HPDE6-E6E7 (cell line): Measurements from ENCODE around the gene GNRHR.
A peak's percentile ranks its signal among the peaks of the same experiment; 100 is the strongest.
"Not testable (repeated sequence)": the region's sequence is repeated elsewhere in the genome, so short reads cannot be mapped to it uniquely, and the experiment has no call there.

ENCODE experiments used
- DNase-seq: peaks from one replicate; pipeline ENCODE4 v3.0.0; 2011; ENCODE audit warnings: missing footprints; ENCODE audit errors: extremely low spot score

The GNRHR gene

DNA sequence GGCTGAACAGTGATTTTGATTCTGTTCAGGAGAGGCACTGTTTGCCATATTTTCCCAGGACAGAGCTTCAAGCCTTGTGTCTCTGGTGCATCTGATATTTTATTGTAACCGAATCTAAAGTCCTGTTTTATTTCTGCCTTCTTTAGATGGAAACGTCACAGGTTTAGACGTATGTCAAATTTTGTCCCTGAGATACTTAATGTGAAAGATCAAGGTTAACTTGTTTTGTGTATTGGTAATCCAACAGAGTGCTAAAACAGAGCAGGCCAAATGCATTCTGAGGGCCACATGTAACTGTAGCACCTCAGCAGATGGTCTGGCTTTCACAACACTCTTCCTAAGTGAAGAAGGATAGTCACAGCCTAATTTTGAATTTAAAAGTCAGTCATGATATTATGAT, at the start of gene GNRHR:
GNRHR (minus strand) TSS at position 101 of the 400 bp plus-strand sequence; CDS start at position 48, 53 bp downstream.
- DNase-seq: no peak

DNA sequence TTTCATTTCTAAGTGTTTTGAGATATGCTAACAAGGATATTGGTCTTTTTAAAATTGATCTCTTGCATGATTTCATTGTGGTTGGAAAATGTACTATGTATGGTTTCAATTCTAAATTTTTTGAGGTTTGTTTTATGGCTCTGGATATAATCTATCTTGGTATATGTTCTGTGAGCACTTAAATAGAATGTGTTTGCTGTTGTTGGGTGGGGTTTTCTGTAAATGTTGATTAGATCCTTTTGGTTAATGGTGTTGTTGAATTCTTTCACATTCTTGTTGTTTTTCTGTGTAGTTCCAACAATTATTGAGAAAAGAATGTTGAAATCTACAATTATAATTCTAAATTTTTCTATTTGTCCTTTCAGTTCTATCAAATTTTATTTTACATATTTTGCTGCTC, 42.6 kb upstream of the GNRHR start:
- DNase-seq: no peak

DNA sequence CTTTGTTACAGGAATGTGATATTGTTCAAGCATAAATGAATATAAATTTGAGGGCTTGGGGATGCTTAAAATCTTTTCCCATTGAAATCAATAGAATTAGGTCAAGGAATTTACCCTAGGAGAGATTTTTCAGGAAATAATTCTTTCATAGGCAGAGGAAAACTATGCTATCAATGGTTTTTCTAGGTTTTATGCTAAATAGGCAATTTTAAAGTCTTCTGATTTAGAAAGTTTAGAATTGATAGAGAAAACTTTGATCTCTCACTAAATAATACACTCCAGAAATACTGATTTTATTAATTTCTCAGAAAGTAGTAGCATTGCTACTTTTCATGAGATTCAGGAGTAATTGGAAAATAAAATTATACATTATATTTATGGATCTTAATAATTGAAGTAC, 36.5 kb upstream of the GNRHR start:
- DNase-seq: no peak

- DNase-seq: no peak
These were observed 33.1 kb upstream of the GNRHR start for GRCh38 chr4:67787311-67787710.

DNA sequence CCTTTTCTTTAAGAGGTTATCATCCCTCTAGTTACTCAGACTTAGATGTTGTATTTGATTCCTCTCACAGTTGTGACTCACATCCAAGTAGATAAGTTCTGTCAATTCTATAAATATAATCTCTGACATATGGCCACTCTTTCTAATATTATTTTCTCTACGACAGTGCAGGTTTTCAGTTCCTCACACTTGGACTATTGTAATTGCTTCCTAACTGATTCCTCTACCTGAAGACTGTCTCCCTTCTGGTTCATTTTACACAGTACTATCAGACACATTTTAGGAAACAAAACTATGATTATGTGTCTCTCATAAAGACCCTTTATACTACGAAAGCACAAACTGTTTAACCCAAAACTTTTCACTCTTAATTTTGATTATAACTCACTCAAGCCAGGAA, 31.3 kb upstream of the GNRHR start:
- no peak for DNase-seq

- peak; percentile 49 for DNase-seq
These were observed 25.4 kb upstream of the GNRHR start for GRCh38 chr4:67779631-67780030.

DNA sequence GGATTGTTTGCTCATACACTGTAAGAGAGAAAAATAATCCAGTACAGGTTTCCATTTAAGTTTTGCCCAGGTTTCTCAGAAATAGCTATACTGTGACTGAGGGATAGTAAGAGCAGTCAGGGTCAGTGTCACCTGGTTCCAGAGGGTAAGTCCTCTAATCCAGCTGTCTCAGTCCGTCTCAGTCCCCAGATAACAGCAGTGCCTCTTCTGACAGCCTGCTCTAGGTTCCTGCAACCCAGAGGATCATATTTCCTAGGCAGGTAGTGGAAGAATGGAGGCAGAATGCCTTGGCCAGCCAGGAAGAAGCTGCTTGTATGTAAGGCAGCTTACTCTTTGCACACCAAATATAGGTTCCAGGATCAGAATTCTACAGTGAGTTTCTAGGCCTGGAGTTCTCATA, 22.6 kb upstream of the GNRHR start:
- DNase-seq: no peak

GRCh38 chr4:67770422-67770821, 16.2 kb upstream of the GNRHR start:
- peak; percentile 61 for DNase-seq

DNA sequence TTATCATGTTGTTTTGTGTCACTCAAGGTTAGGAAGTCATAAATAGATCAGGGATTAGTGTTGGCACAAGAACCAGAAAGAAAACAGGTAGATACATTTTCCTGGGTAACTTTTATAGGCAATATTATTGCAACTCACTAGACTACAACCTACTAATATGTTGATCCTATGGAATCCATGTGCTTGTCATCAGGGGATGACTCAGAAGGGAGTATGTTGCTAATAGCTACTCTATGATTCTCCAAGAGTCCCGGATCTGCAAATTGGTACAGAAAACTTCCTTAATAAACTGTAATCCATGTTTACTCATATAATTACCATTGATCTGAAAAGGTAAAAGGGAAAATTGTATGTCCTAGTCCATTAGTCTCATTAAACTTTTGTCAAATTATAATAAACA, 11.7 kb upstream of the GNRHR start:
- DNase-seq: no peak

DNA sequence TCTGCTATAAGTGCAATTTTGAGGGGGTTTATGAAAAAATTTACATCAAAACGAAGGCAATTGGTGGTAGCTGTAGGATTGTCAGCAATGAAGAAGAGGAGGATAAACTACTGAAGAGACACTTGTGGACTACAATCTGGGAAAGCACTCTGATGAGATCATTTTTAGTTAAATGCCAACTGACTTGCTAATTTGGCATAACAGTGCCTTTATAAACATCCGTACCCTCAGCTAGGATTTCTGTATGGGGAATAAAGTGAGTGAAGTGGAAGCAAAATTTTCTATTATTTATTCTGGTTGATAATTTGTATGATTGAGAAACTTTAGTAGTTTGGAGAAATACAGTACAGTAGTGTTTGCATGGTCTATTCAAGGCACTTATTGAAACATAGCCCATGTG, 11.2 kb upstream of the GNRHR start:
- no peak for DNase-seq

DNA sequence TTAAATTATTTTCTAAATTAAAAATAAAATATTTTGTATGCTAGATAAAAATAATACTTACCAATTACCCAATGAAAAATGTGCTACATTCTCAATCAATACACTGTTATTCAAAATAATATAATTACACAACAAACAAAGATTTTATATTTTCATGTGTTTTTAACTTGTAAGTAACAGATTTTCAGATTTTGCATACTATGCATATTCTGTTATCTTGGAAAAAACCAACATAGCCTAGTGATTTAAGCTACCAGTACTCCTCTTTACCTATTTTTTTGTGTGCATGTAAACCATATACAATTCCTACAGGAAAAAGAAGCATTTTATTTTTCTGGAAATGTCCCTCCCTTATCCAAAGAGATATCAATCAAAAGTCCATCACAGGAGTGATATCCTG, 10.0 kb upstream of the GNRHR start:
- no peak for DNase-seq

GRCh38 chr4:67762086-67762485, 7.9 kb upstream of the GNRHR start:
- no peak for DNase-seq

GRCh38 chr4:67756991-67757390, 2.8 kb upstream of the GNRHR start:
- not testable (repeated sequence) for DNase-seq

DNA sequence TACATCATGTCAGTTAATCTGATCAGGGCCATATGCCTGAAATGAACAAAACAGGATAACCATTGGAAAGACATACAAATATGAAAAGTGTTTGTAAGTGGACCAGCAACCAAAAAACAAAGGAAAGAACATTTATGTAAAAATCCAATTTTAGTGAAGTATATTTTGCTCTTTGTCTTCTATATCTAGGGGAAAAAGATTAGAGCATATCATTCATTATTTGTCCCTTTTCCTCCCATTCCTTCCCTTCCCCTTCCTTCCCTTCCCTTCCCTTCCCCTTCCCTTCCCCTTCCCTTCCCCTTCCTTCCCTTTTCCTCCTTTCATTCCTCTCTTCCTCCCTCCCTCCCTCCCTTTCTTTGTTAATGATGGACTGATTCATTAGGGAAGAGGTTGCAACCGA, 1.8 kb upstream of the GNRHR start:
- no peak for DNase-seq

DNA sequence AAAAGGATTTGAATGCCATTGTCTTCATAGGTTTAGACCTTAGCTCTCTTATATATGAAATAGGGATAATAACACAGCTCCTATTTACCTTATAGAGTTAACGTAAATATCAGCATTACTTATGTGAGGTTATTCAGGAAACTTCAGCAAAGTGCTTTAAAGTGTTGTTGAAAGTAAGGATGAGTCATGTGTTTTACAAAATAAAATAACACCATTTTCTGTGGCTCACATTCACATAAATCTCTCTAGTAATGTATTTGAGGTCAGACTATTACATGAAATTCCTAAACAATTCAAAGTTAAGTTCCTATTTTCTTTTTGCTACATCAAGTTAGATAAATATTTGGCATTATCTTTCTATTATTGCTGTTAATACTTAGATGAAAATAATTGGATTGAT, 2.9 kb downstream of the GNRHR start:
- DNase-seq: no peak

DNA sequence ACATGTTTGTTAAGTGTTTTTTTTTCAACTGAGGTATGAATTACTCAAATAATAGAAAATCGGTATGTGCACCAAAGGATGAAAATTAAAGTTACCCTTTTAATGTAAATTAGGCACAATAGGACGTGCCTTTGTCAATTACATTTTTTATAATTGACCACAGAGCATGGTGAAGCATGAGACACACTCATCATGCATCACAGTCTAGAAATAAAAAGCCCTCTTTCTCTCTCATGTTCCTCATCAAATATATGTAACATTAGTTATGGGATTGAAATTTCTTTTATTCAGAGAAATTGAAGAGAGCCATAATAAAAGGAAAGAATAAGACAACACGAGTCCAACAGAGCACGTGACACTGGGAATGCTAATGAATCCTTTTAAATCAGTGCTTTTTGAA, 3.5 kb downstream of the GNRHR start:
- no peak for DNase-seq

DNA sequence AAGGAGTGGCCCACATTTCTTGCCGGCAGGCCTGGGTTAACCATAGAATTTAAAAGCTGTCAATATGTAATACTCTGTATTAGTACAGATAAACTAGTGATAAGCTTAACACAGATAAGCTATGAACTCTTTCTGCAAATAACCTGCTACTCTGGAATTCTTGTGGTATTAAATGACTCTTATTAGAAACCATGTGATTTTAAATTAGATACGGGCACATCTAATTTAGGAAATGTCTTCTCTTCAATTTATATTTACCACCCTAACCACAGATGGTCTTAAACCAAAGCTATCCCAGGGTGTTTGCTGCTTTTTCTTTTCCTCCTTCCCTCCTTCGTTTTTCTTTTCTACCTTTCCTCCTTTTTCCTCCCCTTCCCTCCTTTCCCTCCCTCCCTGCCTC, 4.9 kb downstream of the GNRHR start:
- no peak for DNase-seq

DNA sequence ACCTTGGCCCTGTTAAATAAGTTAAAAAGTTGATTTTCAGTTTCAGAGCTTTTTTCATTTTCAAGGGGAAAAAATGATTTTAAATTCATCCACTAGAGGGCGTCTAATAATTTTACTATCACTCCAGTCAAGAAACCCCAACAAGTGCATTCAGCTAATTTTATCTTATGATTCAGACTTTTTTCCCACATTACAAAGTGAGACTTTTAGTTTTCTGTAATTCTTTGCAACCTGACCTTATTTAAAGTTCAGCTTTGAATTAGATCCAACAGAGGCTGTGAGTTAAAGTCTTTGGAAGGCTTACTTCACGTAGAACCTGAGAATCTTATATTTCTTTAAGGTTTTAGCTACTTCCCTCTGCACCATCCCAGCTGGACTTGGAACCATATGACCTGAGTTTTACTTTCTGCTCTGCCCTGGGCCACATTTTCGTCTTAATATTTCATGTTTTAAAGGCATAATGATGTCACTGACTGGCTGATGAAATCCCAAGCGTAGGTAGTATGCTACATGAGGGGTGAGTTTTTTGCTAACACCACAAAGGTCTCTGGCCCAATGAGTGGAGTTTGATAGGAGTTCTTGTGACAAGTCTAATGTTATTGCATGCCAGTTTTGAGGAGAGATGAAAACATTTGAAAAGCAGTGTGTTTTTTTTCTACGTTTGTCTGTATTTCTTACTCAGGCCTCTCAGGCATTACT, 7.2 kb downstream of the GNRHR start:
- DNase-seq: no peak

GRCh38 chr4:67744561-67745283, 9.5 kb downstream of the GNRHR start:
- DNase-seq: no peak

- no peak for DNase-seq
These were observed 11.0 kb downstream of the GNRHR start for GRCh38 chr4:67743194-67743593.

DNA sequence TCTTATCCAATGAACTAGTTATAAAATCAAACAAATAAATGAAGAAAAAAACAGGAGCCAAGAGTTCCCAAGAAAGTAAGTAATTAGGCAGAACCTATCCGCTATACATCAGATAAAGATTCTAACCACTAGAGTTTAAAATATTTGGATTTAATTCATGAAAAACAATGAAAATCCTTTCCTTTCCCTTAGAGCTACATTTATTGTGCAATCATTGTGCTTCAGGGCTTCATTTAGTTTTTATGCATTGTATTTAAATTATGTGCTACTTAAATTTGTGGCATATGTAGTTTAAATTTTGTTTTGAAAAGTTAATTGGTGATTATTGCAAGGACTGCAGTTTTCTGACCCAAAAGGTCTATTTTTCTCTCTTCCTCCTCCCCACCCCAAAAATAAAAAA, 17.9 kb downstream of the GNRHR start:
- DNase-seq: no peak

DNA sequence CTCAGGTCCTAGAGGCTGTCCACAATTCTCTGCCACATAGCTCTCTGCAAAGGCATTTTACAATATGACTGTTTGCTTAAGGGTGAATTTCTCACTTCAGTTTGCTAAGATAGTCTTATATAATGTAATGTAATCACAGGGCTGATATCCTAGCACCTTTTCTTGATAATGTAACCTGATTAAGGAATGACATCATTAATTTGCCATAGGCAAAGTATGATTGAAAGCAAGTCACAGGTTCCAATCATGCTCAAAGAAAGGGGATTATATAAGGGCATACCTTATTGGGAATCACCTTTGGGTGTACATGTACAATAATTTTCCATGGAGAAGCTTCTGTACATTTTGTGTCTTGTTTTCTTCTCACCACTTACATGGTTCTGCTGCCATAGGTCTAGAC, 18.9 kb downstream of the GNRHR start:
- DNase-seq: no peak

- DNase-seq: not testable (repeated sequence)
These were observed 23.7 kb downstream of the GNRHR start for GRCh38 chr4:67730511-67730910.
